GM12801 (cell line): Measurements from ENCODE around the gene B3GALT6.

Experiments used
- CTCF ChIP-seq: IDR thresholded peaks from one replicate; pipeline ENCODE4 v1.5.1; 2011; ENCODE audit warnings: control low read depth; ENCODE audit not compliant: insufficient read length; ENCODE audit errors: extremely low read depth

The B3GALT6 gene

GRCh38 chr1:1282998-1283397 is 51.0 kb downstream of the B3GALT6 start:
- no peak for TF ChIP-seq CTCF

- TF ChIP-seq CTCF = no peak
Measured at GRCh38 chr1:1283821-1284220, 51.8 kb downstream of the B3GALT6 start.
